ENCODE results near the gene IMPDH1. TPM values are rescaled to one million over a fixed set of nuclear protein-coding genes. Genes with fewer than 3 reads are reported as not detected.

IMPDH1 gene
- total RNA-seq, 1 donor from 2014 or later, result 3.5 TPM

Other genes with a start within 250 kb of the IMPDH1 start
- gene LEP, start 168.7 kb downstream of the IMPDH1 start, total RNA-seq, result not detected
- gene RBM28, start 66.1 kb downstream of the IMPDH1 start, total RNA-seq, result 13.5 TPM
- not detected for gene PRRT4, start 48.3 kb downstream of the IMPDH1 start, total RNA-seq
- gene HILPDA, start 45.9 kb upstream of the IMPDH1 start, total RNA-seq, result 3.8 TPM
- 13.9 TPM for gene METTL2B, start 66.8 kb upstream of the IMPDH1 start, total RNA-seq